ENCODE results near the gene IFT80.

Gene IFT80

GRCh38 chr3:160280836-160281235, 118.2 kb downstream of the IFT80 start:
- H3K9ac ChIP-seq (ENCODE audit: low read length): no peak overlapping the region
- H2AFZ ChIP-seq (ENCODE audit: low read depth, low read length, severe bottlenecking): no peak overlapping the region
- no peaks in the 10 kb centered on the region for H3K9me2 ChIP-seq (replicated peaks; ENCODE audit: insufficient read depth, low read length)
- no peak overlapping the region for H3K4me2 ChIP-seq (ENCODE audit: low read depth, low read length, poor library complexity, severe bottlenecking)
- H3K9me3 ChIP-seq (ENCODE audit: insufficient read depth, low read length): no peaks in the 10 kb centered on the region
- no peak overlapping the region for H3K4me3 ChIP-seq (ENCODE audit: insufficient read depth, low read length, poor library complexity, severe bottlenecking)
- H4K20me1 ChIP-seq (ENCODE audit: low read depth, low read length): no peaks in the 10 kb centered on the region
- peaks cover 5% of the 10 kb centered on the region; the same call in 1 of the 2 replicates for H3K36me3 ChIP-seq (ENCODE audit: low read length)
- no peaks in the 10 kb centered on the region for H3F3A ChIP-seq (ENCODE audit: insufficient read depth)
- H3K27ac ChIP-seq (ENCODE audit: low read depth, low read length): no peak overlapping the region
- H3K79me2 ChIP-seq (ENCODE audit: insufficient read depth, low read length): no peaks in the 10 kb centered on the region
- no peaks in the 10 kb centered on the region for H3K27me3 ChIP-seq (ENCODE audit: low read length)
- no peak for TF ChIP-seq CTCF (IDR thresholded peaks at IDR 0.05; ENCODE audit: insufficient read depth, low read length, poor library complexity, severe bottlenecking)
- no peak for TF ChIP-seq EZH2phosphoT487 (conservative IDR thresholded peaks at IDR 0.05; ENCODE audit: low read length)

GRCh38 chr3:160279657-160280056, 119.4 kb downstream of the IFT80 start:
- Histone ChIP-seq H3K27ac (ENCODE audit: low read depth, low read length) (no peak overlapping the region), H3K36me3 (ENCODE audit: low read length) (peaks cover 5% of the 10 kb centered on the region; the same call in 1 of the 2 replicates), H3K79me2 (ENCODE audit: insufficient read depth, low read length) (no peaks in the 10 kb centered on the region), H2AFZ (ENCODE audit: low read depth, low read length, severe bottlenecking) (no peak overlapping the region), H3F3A (ENCODE audit: insufficient read depth) (no peaks in the 10 kb centered on the region), H3K27me3 (ENCODE audit: low read length) (no peaks in the 10 kb centered on the region), H4K20me1 (ENCODE audit: low read depth, low read length) (no peaks in the 10 kb centered on the region), H3K4me2 (ENCODE audit: low read depth, low read length, poor library complexity, severe bottlenecking) (no peak overlapping the region), H3K4me3 (ENCODE audit: insufficient read depth, low read length, poor library complexity, severe bottlenecking) (no peak overlapping the region), H3K9me3 (ENCODE audit: insufficient read depth, low read length) (no peaks in the 10 kb centered on the region), H3K9me2 (replicated peaks; ENCODE audit: insufficient read depth, low read length) (no peaks in the 10 kb centered on the region), H3K9ac (ENCODE audit: low read length) (no peak overlapping the region)
- TF ChIP-seq EZH2phosphoT487 (conservative IDR thresholded peaks at IDR 0.05; ENCODE audit: low read length) (no peak), CTCF (IDR thresholded peaks at IDR 0.05; ENCODE audit: insufficient read depth, low read length, poor library complexity, severe bottlenecking) (no peak)

GRCh38 chr3:160278210-160278609, 120.8 kb downstream of the IFT80 start:
- H3K9ac ChIP-seq (ENCODE audit: low read length): no peak overlapping the region
- H3K27ac ChIP-seq (ENCODE audit: low read depth, low read length): no peak overlapping the region
- peaks cover 5% of the 10 kb centered on the region; the same call in 1 of the 2 replicates for H3K36me3 ChIP-seq (ENCODE audit: low read length)
- H2AFZ ChIP-seq (ENCODE audit: low read depth, low read length, severe bottlenecking): no peak overlapping the region
- no peaks in the 10 kb centered on the region for H3F3A ChIP-seq (ENCODE audit: insufficient read depth)
- no peaks in the 10 kb centered on the region for H3K79me2 ChIP-seq (ENCODE audit: insufficient read depth, low read length)
- no peaks in the 10 kb centered on the region for H3K9me3 ChIP-seq (ENCODE audit: insufficient read depth, low read length)
- H3K4me2 ChIP-seq (ENCODE audit: low read depth, low read length, poor library complexity, severe bottlenecking): no peak overlapping the region
- no peak overlapping the region for H3K4me3 ChIP-seq (ENCODE audit: insufficient read depth, low read length, poor library complexity, severe bottlenecking)
- H3K27me3 ChIP-seq (ENCODE audit: low read length): no peaks in the 10 kb centered on the region
- no peaks in the 10 kb centered on the region for H4K20me1 ChIP-seq (ENCODE audit: low read depth, low read length)
- H3K9me2 ChIP-seq (replicated peaks; ENCODE audit: insufficient read depth, low read length): no peaks in the 10 kb centered on the region
- TF ChIP-seq EZH2phosphoT487 (conservative IDR thresholded peaks at IDR 0.05; ENCODE audit: low read length) (no peak), CTCF (IDR thresholded peaks at IDR 0.05; ENCODE audit: insufficient read depth, low read length, poor library complexity, severe bottlenecking) (no peak)
